ENCODE results near the gene PTF1A.

The PTF1A gene

DNA sequence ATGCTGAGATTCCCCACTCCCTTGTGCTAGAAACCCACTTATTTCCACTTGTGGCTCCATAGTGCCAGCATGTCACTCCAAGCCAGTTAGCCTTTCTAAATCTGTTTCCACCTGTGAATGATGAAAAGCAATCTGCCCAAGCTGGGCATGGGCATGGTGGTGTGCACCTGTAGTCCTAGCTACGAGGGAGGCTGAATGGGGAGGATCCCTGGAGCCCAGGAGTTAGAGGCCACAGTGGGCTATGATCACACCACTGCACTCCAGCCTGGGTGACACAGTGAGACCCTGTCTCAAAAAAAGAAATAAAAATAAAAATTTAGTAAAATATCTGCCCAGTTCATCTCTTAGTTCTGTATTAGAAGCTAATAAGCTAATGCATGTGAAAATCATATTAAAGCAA is 5.0 kb upstream of the PTF1A start:
- no peak for DNase-seq (ENCODE audit: low read depth in 2 of 2)

GRCh38 chr10:23189024-23189423 is 3.1 kb upstream of the PTF1A start:
- no peak for DNase-seq (ENCODE audit: low read depth in 2 of 2)

DNA sequence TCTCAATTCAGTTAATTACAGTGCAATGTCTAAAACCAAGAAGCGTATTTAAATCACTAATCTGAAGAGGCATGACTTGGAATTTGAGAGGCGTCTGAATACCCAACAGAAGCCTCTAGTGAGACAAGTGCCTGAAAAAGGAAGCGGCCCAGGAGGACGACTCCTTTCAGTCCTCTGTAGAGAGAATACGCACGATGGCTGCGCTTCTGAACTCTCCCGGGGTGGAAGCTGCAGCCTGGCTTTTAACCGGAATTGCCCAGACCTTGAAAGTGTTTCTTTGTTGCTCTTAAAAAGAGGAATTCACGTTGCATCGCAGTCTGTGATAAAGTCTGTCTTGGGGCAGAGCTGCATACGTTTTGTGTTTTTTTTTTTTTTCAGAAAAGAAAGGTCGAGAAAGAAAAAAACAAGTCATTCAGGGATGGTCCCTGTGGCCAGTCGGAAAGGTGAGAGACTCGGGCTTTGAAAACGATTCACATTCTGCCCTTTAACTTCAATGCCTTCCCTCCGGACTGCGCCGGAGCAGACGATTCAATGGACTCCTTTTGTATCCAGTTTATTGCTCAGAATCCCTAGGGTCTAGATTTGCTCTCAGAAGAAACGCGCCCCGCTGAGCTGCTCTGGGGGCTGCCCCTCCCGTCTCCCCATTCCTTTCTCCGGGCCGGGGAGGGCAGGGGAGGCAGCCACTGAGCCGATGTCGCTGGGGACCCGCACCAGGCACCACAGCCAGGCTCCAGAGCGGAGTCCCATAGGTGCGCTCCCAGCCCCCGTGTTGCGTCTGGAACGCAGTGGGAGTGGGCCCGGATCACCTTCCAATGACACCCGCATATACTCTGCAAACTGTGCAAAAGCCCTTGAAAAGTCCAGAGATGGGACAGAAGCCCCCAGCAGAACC is 994 bp upstream of the PTF1A start:
- no peak for DNase-seq (ENCODE audit: low read depth in 2 of 2)

DNA sequence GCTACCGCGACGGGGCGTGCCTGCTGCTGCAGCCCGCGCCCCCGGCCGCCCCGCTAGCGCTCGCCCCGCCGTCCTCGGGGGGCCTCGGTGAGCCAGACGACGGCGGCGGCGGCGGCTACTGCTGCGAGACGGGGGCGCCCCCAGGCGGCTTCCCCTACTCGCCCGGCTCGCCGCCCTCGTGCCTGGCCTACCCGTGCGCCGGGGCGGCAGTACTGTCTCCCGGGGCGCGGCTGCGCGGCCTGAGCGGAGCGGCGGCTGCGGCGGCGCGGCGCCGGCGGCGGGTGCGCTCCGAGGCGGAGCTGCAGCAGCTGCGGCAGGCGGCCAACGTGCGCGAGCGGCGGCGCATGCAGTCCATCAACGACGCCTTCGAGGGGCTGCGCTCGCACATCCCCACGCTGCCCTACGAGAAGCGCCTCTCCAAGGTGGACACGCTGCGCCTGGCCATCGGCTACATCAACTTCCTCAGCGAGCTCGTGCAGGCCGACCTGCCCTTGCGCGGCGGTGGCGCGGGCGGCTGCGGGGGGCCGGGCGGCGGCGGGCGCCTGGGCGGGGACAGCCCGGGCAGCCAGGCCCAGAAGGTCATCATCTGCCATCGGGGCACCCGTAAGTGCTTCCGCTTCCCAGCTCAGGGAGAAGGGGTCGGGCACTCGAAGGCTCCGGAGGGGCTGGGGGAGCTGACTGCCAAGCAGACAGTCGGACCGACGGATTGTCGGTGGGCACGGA is 761 bp downstream of the PTF1A start:
- DNase-seq (ENCODE audit: low read depth in 2 of 2), result no peak

- no peak for DNase-seq (ENCODE audit: low read depth in 2 of 2)
These were observed 1.4 kb downstream of the PTF1A start for GRCh38 chr10:23193435-23194074.

- DNase-seq (ENCODE audit: low read depth in 2 of 2), result no peak
These were observed 2.4 kb downstream of the PTF1A start for GRCh38 chr10:23194471-23194965.

DNA sequence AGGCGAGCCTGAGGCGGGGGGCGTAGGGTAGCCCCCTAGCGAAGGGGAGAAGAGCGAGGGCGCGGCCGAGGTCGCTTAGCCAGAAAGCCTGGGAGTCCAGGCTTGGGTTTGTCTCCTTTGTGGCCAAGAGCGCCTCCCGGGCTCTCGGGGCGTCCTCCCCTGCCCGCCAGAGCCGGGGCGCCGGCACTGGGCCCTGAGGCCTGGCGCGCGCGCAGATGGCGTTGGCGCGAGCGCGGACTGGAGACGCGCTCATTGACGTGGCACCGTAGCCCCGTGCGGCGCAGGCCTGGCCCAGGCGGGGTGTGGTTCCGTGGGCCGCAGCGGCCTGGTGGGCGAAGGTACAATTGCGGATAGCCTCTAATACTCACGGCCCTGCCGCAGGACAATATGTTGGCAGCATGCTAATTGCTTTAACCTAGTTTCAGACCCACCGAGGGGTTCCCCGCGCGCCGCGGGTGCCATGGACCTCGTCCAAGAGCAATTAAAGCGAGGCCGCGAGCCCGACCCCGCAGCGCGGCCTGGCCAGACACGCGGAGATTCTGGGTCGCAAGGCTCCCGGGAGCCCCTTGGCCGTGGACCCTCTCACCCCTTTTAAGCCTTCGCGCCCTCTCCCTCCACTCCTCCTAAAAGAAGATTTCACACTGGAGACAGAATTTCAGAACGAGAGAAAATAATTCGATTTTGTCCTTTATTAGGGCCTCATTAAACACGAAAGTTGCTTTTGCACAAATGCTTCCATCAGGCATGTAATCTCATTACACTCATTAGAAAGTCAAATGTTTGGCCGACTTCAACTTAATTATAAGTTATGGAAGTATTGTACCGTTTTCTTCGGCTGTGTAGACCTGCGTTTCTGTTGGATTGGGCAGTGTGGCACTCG is 3.1 kb downstream of the PTF1A start:
- DNase-seq (ENCODE audit: low read depth in 2 of 2), result no peak

DNA sequence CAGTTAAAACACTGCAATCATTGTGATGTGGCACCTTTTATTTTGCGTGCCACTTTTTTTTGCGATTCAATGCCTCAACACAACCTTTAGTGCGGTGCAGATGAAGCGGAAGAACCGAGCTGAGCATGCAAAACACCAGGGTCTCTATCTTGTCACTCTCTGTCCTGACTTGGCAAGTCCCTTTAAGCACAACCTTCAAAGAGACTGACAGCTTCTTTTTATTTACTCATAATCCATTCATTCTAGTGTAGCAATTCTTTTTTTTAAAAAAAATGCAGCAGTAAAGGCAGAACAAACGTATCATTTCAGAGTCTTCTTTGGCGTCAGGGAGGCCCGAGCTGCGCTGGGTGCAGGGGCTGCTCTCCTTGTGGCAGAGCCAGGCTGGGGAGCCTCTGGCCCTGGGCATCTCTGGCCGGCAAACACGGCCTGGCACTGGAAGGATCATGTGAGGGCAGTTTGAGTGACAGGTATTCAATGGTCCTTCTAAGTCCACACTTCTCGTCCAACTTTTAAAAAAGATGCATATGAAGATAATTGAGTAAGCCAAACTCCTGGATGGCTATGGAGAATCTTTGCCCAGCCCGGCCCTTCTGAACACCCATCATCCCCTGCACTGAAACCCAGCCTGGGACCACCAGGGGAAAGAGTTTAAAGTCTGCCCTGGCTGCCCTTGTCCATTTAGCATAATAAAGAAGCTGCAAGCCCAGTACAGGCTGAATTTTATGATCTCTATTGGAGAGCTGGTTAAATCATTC is 3.9 kb downstream of the PTF1A start:
- no peak for DNase-seq (ENCODE audit: low read depth in 2 of 2)

DNA sequence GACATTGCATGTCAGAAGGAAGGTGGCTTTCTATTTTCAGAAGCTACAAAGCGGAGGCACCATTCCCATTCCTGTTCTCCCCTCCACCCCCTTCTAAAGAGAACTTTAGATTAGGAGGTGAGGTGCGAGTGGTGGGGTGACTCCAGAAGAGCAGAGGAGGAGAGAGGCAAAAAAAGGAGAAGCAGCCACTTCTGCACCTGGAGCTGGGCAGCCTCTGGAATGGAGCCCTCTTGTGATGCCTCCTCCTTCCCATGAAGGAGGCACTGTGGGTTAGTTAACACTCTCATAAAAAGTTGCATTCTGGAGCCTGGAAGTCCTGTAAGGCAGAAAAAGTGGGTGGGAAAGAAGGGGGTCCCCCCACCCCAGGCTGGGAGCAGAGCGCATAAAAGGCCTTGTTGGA is 4.8 kb downstream of the PTF1A start:
- DNase-seq (ENCODE audit: low read depth in 2 of 2), result no peak

DNA sequence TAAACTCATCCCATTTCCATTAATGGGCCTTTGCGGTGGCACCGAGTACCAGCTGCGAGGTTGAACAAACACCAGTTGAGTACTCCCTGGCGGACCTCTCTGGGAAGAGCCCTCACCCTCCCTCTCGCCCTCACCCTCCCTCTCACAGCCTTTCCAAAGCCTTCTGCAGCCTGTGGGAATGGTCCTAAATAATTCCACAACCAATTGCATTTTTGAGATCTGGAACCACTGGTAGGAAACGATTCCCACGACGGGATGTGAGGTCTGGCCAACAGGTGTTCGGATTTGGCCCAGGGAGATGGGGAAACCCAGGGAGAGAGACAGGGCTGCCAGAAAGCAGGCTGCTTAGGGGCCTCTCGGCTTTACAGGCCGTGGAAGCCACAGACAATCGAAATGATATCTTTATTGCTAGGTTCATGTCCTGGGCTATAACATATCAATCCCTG is 5.3 kb downstream of the PTF1A start:
- DNase-seq (ENCODE audit: low read depth in 2 of 2), result no peak

GRCh38 chr10:23198610-23198939 is 6.5 kb downstream of the PTF1A start:
- no peak for DNase-seq (ENCODE audit: low read depth in 2 of 2)

GRCh38 chr10:23198940-23199767 is 7.0 kb downstream of the PTF1A start:
- DNase-seq (ENCODE audit: low read depth in 2 of 2), result no peak

DNA sequence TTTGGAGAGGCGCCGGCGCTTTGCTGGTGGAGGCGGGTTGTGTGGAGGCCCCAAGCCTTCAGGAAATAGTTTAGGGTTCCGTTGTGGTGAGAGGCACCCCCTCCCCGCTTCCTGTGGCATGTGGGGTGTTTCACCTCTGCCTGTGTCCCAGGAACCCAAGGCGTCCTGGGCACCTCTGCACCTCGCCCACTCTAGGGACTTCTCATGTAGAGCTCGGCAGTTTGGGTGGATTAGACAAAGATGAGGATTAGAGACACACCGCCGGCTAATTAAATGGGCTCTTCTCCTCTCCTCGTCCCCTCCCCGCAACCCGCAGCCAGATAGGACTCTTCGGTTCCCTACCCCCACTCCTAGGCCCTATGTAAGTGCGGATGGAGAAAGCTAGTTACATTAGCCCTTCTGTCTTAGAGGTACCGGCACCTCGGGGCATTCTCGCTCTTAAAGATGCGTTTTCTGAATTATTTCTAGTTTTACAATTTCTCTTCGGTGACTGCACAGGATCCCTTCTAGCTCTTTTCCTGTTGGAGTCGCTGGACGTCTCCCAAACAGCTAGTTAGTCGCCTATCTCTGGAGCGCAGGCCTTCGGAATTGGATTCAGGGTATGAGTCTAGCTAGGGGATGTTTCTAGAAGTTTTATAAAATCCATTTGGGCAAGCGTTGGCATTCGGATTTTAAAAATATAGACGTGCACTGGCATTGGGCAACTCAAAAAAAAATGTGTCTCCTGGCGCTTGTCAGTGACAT is 7.8 kb downstream of the PTF1A start:
- no peak for DNase-seq (ENCODE audit: low read depth in 2 of 2)

- DNase-seq (ENCODE audit: low read depth in 2 of 2), result no peak
These were observed 8.5 kb downstream of the PTF1A start for GRCh38 chr10:23200586-23200985.

GRCh38 chr10:23200997-23201652 is 9.0 kb downstream of the PTF1A start:
- DNase-seq (ENCODE audit: low read depth in 2 of 2), result no peak

DNA sequence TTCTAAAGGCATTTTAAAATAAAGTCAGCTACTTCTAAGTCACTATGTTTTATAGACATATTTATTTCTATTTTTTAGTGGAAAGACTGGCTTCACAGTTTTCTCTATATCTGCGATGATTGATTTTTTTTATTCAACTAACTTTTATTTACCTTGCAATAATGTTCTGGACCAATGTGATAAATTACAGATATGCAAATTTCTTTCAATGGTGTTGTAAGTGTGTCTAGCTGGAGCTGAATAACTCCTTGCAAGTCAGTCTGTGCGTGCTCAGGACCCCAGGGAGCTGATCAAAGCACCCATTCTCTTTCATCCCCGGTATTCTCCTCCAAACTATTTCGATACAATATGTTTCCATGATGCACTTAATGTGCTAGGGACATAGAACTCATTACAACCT is 9.7 kb downstream of the PTF1A start:
- no peak for DNase-seq (ENCODE audit: low read depth in 2 of 2)

DNA sequence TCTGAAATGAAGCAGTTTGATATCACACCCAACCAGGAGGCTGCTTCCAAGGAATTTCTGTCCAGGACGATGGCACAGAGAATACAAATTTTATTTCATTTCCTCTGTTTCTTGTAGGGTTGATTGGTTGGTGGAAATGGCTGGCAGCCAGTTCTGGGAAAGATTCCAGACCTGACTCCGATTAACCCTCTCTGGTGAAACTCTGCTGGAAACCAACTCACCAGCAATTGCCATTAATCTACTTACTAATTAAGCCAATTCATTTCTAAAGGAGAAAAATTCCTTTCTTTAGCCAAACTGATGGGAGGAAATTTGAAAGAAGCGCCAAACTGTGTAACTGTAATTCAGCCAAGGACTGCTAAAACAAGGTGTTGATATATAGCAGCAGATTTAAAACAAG is 10.7 kb downstream of the PTF1A start:
- no peak for DNase-seq (ENCODE audit: low read depth in 2 of 2)
